HepG2 (cell line): ENCODE results near the gene DNPEP. TPM values are rescaled to one million over a fixed set of nuclear protein-coding genes. Genes with fewer than 3 reads are reported as not detected.
A peak's percentile ranks its signal among the peaks of the same experiment; 100 is the strongest.

ENCODE experiments used
- ATAC-seq: fragments of 200-7000 bp; cut with Tn5 transposase; 3 replicates; pipeline ENCODE4 v1.9.1; 2020; ENCODE audit warnings: mild to moderate bottlenecking, moderate library complexity
- BruUV-seq: library from RNA; stranded (reverse); fragments of 400-500 nt; replicated peaks from 2 replicates; lab custom pipeline; 2021; lab: Mats Ljungman, UMichigan
- CTCF ChIA-PET: fragments of 300-600 bp; formaldehyde crosslinking; extraction: SDS; loops from one replicate; lab custom pipeline; 2021; ENCODE audit warnings: low total read pairs, inconsistent platforms, low intra/inter-chr PET ratio; lab: Yijun Ruan, JAX
- POLR2A ChIA-PET: fragments of 350-600 bp; sonication (Branson Sonifier 250); formaldehyde crosslinking; loops from one replicate; lab custom pipeline; 2020; ENCODE audit warnings: antibody characterized with exemption, inconsistent platforms; lab: Yijun Ruan, JAX
- DNase-seq: peaks from one replicate; pipeline ENCODE4 v3.0.0-alpha.2; 2015; ENCODE audit warnings: low spot score
- FAIRE-seq: peaks from 3 replicates; lab custom pipeline; 2011; peaks lifted over from hg19 to GRCh38; lab: Jason Lieb, UNC
- H2AFZ ChIP-seq: one replicate; pipeline ENCODE4 v1.6.1; 2011; ENCODE audit warnings: low read length, inconsistent platforms
- H3K27ac ChIP-seq: fragments of 300-600 bp; 3 replicates; pipeline ENCODE4 v1.8.0; 2011; ENCODE audit warnings: mixed run types, mild to moderate bottlenecking, mixed read lengths, low read length, inconsistent platforms; ENCODE audit not compliant: insufficient read depth; ENCODE audit errors: extremely low read length
- H3K27me3 ChIP-seq, 2 experiments: fragments of 200-600 bp in 1 of 2; 2 replicates in 1 of 2; 3 replicates in 1 of 2; pipeline versions ENCODE4 v1.6.0 to v1.8.0; 2011; ENCODE audit warnings: low read length in 2 of 2, mild to moderate bottlenecking in 2 of 2, moderate library complexity in 2 of 2, inconsistent platforms in 1 of 2; ENCODE audit not compliant: insufficient read depth in 2 of 2, control insufficient read depth in 1 of 2
- H3K36me3 ChIP-seq, 2 experiments: fragments of 200-600 bp in 1 of 2; replicated peaks in 1 of 2; 2 replicates in 1 of 2; 3 replicates in 1 of 2; pipeline versions ENCODE4 v1.5.1 to v1.8.0; 2011; ENCODE audit warnings: low read length in 2 of 2, inconsistent platforms in 1 of 2; ENCODE audit not compliant: insufficient read depth in 2 of 2, control insufficient read depth in 1 of 2
- H3K4me1 ChIP-seq: 2 replicates; pipeline ENCODE4 v1.5.1; 2012; ENCODE audit warnings: low read length, inconsistent platforms; ENCODE audit not compliant: insufficient read depth
- H3K4me2 ChIP-seq: 2 replicates; pipeline ENCODE4 v1.6.0; 2011; ENCODE audit warnings: low read depth, low read length, inconsistent platforms
- H3K4me3 ChIP-seq, 3 experiments: fragments of 200-600 bp in 1 of 3; sonication (generic), shearing (Covaris generic) in 1 of 3; replicated peaks in 1 of 3; 2 replicates each; pipeline ENCODE4 v1.5.1; 2011 to 2016; ENCODE audit warnings: low read length in 3 of 3, inconsistent platforms in 2 of 3, low read depth in 2 of 3, mild to moderate bottlenecking in 2 of 3, control low read depth in 1 of 3, mixed read lengths in 1 of 3; ENCODE audit not compliant: insufficient read depth in 1 of 3
- H3K79me2 ChIP-seq: one replicate; pipeline ENCODE4 v1.6.1; 2011; ENCODE audit warnings: low read length, inconsistent platforms; ENCODE audit not compliant: insufficient read depth
- H3K9ac ChIP-seq: 2 replicates; pipeline ENCODE4 v1.6.0; 2011; ENCODE audit warnings: mild to moderate bottlenecking, low read depth, low read length, inconsistent platforms; ENCODE audit not compliant: insufficient read depth
- H3K9me3 ChIP-seq: 2 replicates; pipeline ENCODE4 v1.5.1; 2012; ENCODE audit warnings: mild to moderate bottlenecking, low read length
- H4K20me1 ChIP-seq: 2 replicates; pipeline ENCODE4 v1.6.0; 2011; ENCODE audit warnings: inconsistent platforms, mild to moderate bottlenecking, low read length, moderate library complexity; ENCODE audit not compliant: insufficient read depth
- CREB1 ChIP-seq, 2 experiments: fragments of 450-650 bp in 1 of 2; IDR thresholded peaks; 2 replicates each; pipeline ENCODE4 v1.6.1; 2016 to 2017; ENCODE audit warnings: control low read depth in 1 of 2, mild to moderate bottlenecking in 1 of 2, missing compliant biosample characterization in 1 of 2, missing genetic modification characterization in 1 of 2
- EP300 ChIP-seq, 3 experiments: sonication (generic) in 1 of 3; formaldehyde crosslinking in 1 of 3; IDR thresholded peaks; 2 replicates each; pipeline versions ENCODE4 v1.5.1 to v1.6.1; 2011 to 2020; ENCODE audit warnings: low read depth in 2 of 3, low read length in 2 of 3, borderline replicate concordance in 1 of 3, improper control_type of control experiment in 1 of 3, mild to moderate bottlenecking in 1 of 3, missing genetic modification reagents in 1 of 3, moderate library complexity in 1 of 3
- GFI1 ChIP-seq: sonication (generic); formaldehyde crosslinking; IDR thresholded peaks from 2 replicates; pipeline ENCODE4 v1.5.0; 2020; ENCODE audit warnings: missing genetic modification reagents, mild to moderate bottlenecking, borderline replicate concordance
- NFRKB ChIP-seq: fragments of 450-650 bp; IDR thresholded peaks from 2 replicates; pipeline ENCODE4 v1.6.1; 2017
- ZNF274 ChIP-seq: sonication (generic); formaldehyde crosslinking; IDR thresholded peaks from 2 replicates; pipeline ENCODE4 v1.5.1; 2020; ENCODE audit warnings: mild to moderate bottlenecking, missing genetic modification reagents
- WGBS: methylation state at CpG from one replicate; pipeline ENCODE4 v1.1.6; 2017; ENCODE audit warnings: low lambda C conversion rate; 5-methylcytosine and 5-hydroxymethylcytosine counted together
- in situ Hi-C: cut with HindIII; loops from 2 replicates; pipeline ENCODE4 v1.10.0; 2017; ENCODE audit warnings: low pct_unique_long_range_greater_than_20kb; ENCODE audit not compliant: extremely low pct_ligation_motif_present
- intact Hi-C: fragments of 100-400 bp; cut with micrococcal nuclease; formaldehyde crosslinking; loops from one replicate; pipeline ENCODE4 v1.10.0; 2022; ENCODE audit not compliant: unreplicated experiment
- polyA plus RNA-seq, 8 experiments: library from polyadenylated mRNA; depleted of rRNA in 3 of 8; stranded (reverse) in 7 of 8; unstranded in 1 of 8; fragments of >200 nt; fragmentation: Illumina TruSeq in 4 of 8; extraction: Trizol in 4 of 8; gene quantifications; 2 replicates each; pipeline versions ENCODE4 v1.2.1 to v1.2.3, GENCODE V29; 2011 to 2016; ENCODE audit warnings: low read depth in 4 of 8, missing spikeins in 1 of 8, mixed read lengths in 1 of 8; ENCODE audit not compliant: insufficient read depth in 1 of 8
- total RNA-seq, 5 experiments: library from RNA; depleted of rRNA; stranded (reverse); fragments of >200 nt; fragmentation: Illumina TruSeq; extraction: Trizol; gene quantifications; 2 replicates each; pipeline ENCODE4 v1.2.3, GENCODE V29; 2016; ENCODE audit warnings: low read depth in 1 of 5
- TF ChIP-seq, protein P1 (sequence below): sonication (generic); IDR thresholded peaks from 2 replicates; pipeline ENCODE4 v1.6.1; 2016; ENCODE audit warnings: low read depth, borderline replicate concordance
- TF ChIP-seq, protein P2 (sequence below): sonication (generic); formaldehyde crosslinking; IDR thresholded peaks from 2 replicates; pipeline ENCODE4 v1.4.0; 2020; ENCODE audit warnings: missing genetic modification reagents

The DNPEP gene
- total and polyA plus RNA-seq, 2 of the 13 experiments (the other 11 are each of a cell fraction or from before 2014, with no cell fraction given) = 104 to 109 TPM

DNA sequence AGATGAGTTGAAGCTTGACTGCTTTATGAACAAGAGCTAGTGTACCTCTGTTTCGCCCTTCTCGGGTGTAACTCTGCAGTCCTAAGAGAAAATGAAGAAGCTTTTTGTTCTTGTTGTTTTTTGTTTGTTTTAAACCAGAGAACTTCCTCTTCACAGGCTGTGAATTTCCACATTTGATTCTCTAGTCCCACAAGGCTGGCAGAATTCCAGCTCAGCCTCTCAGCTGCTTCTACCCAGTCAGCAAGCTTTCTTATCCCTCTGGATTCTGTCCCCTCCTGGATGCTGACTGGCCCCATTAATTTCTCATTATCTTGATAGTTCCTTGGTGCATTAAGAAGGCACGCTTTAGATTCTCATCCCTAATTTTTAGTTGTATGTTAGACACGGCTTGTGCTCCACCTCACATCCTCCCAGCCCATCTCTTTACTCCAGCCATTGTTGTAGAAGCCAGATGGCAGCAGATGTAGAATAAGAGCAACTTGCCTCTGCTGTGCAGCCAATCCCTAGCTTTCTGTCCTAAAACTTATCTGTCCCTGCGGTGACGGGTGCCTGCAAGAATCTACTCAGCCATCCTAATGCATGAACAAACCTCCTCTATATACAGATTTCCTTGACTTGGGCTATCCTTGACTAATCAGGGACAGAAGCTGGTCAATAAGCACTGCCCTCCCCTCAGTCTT is 42.8 kb downstream of the DNPEP start:
- no TSS peak for BruUV-seq
- no peak for FAIRE-seq
- H3K36me3 ChIP-seq = no peaks in the 10 kb centered on the region
- H3K4me1 ChIP-seq = no peaks in the 10 kb centered on the region
- H3K27ac ChIP-seq = no peak overlapping the region
- H2AFZ ChIP-seq = no peak overlapping the region
- no peaks in the 10 kb centered on the region for H3K79me2 ChIP-seq
- H3K27me3 ChIP-seq = peaks cover 0 to 27% of the 10 kb centered on the region in 2 experiments; a peak in 3 of 5 replicates
- CTCF ChIA-PET = no interaction called here
- DNase-seq = no peak
- H3K9ac ChIP-seq = no peak overlapping the region
- TF ChIP-seq, protein P1, sequence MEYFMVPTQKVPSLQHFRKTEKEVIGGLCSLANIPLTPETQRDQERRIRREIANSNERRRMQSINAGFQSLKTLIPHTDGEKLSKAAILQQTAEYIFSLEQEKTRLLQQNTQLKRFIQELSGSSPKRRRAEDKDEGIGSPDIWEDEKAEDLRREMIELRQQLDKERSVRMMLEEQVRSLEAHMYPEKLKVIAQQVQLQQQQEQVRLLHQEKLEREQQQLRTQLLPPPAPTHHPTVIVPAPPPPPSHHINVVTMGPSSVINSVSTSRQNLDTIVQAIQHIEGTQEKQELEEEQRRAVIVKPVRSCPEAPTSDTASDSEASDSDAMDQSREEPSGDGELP = peak; percentile 22; the same call in 1 of the 2 replicates
- TF ChIP-seq GFI1 (CRISPR knock-in tag) = peak; percentile 45; the same call in 1 of the 2 replicates
- TF ChIP-seq ZNF274 (CRISPR knock-in tag) = no peak
- TF ChIP-seq EP300 (IDR thresholded peaks at IDR 0.05; ENCODE audit: low read depth in 2 of 2, low read length in 2 of 2) = 0 out of 4 replicates have a peak, but pooled peaks of 1 of the 2 experiments have one; percentile 17
- TF ChIP-seq EP300 (CRISPR knock-in tag; IDR thresholded peaks at IDR 0.05; ENCODE audit: borderline replicate concordance) = no peak
- H3K9me3 ChIP-seq = no peaks in the 10 kb centered on the region
- POLR2A ChIA-PET = interaction anchor here (1.0 kb wide), 1 partner anchor 43 kb away, joined by 4 read pairs; the partner anchor contains the start of gene DNPEP
- intact Hi-C loops (no loop called here), in situ Hi-C loops (no loop called here)
- ATAC-seq = no peak
- no peak overlapping the region for H3K4me3 ChIP-seq
- WGBS = 30% methylated on average over 6 of the region's 6 CpGs
- H3K4me2 ChIP-seq = no peak overlapping the region
- H4K20me1 ChIP-seq = no peaks in the 10 kb centered on the region

DNA sequence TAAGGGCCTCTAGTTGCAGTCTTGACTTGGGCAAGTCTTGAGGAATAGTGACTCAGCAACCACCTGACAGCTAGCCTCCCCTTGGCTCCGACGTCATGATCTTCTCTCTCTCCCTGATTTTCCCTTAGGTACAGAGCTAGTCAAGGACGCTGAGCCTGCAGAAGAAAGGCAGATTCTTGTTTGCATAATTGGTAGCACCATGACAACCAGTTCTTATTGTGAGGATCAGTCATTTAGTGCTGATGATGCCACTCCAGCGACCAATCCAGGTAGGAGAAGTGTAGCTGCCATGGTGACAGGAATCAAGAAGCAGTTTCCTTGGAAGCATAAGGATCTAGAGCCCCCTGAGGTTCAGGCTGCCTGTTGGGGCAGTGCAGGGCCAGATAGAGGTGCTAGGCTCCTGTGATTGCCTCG is 52.3 kb downstream of the DNPEP start:
- peaks cover 3 to 36% of the 10 kb centered on the region in 2 experiments; a peak in 4 of 5 replicates for H3K27me3 ChIP-seq
- H3K36me3 ChIP-seq = no peaks in the 10 kb centered on the region
- intact Hi-C loops (no loop called here), in situ Hi-C loops (no loop called here)
- 1% methylated on average over 5 of the region's 5 CpGs for WGBS
- no peak for FAIRE-seq
- DNase-seq = no peak
- BruUV-seq = no TSS peak
- no peaks in the 10 kb centered on the region for H3K9me3 ChIP-seq
- no peak overlapping the region for H3K27ac ChIP-seq
- no peaks in the 10 kb centered on the region for H3K79me2 ChIP-seq
- ChIA-PET CTCF (no interaction called here), POLR2A (no interaction called here)
- no peak for ATAC-seq
- H3K4me3 ChIP-seq = no peak overlapping the region
- H4K20me1 ChIP-seq = peaks cover 8% of the 10 kb centered on the region; the same call in 1 of the 2 replicates
- TF ChIP-seq NFRKB = no peak
- TF ChIP-seq, protein P2, sequence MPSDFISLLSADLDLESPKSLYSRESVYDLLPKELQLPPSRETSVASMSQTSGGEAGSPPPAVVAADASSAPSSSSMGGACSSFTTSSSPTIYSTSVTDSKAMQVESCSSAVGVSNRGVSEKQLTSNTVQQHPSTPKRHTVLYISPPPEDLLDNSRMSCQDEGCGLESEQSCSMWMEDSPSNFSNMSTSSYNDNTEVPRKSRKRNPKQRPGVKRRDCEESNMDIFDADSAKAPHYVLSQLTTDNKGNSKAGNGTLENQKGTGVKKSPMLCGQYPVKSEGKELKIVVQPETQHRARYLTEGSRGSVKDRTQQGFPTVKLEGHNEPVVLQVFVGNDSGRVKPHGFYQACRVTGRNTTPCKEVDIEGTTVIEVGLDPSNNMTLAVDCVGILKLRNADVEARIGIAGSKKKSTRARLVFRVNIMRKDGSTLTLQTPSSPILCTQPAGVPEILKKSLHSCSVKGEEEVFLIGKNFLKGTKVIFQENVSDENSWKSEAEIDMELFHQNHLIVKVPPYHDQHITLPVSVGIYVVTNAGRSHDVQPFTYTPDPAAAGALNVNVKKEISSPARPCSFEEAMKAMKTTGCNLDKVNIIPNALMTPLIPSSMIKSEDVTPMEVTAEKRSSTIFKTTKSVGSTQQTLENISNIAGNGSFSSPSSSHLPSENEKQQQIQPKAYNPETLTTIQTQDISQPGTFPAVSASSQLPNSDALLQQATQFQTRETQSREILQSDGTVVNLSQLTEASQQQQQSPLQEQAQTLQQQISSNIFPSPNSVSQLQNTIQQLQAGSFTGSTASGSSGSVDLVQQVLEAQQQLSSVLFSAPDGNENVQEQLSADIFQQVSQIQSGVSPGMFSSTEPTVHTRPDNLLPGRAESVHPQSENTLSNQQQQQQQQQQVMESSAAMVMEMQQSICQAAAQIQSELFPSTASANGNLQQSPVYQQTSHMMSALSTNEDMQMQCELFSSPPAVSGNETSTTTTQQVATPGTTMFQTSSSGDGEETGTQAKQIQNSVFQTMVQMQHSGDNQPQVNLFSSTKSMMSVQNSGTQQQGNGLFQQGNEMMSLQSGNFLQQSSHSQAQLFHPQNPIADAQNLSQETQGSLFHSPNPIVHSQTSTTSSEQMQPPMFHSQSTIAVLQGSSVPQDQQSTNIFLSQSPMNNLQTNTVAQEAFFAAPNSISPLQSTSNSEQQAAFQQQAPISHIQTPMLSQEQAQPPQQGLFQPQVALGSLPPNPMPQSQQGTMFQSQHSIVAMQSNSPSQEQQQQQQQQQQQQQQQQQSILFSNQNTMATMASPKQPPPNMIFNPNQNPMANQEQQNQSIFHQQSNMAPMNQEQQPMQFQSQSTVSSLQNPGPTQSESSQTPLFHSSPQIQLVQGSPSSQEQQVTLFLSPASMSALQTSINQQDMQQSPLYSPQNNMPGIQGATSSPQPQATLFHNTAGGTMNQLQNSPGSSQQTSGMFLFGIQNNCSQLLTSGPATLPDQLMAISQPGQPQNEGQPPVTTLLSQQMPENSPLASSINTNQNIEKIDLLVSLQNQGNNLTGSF (CRISPR knock-in tag) = no peak
- peak; percentile 59 for TF ChIP-seq CREB1 (IDR thresholded peaks at IDR 0.05)
- no peak for TF ChIP-seq CREB1 (CRISPR knock-in tag; IDR thresholded peaks at IDR 0.05)
- no peaks in the 10 kb centered on the region for H3K4me1 ChIP-seq
- H3K4me2 ChIP-seq = no peak overlapping the region
- H3K9ac ChIP-seq = no peak overlapping the region
- no peak overlapping the region for H2AFZ ChIP-seq
